GM10266 (cell line): ENCODE results near the gene ZNF181.
"Not testable (repeated sequence)": the region's sequence is repeated elsewhere in the genome, so short reads cannot be mapped to it uniquely, and the experiment has no call there.

Source experiments
- DNase-seq: peaks from one replicate; pipeline ENCODE4 v3.0.0; 2012; ENCODE audit errors: extremely low spot score
- TF ChIP-seq, protein P1 (sequence below): IDR thresholded peaks from 2 replicates; pipeline ENCODE4 v1.5.1; 2012; ENCODE audit warnings: mild to moderate bottlenecking, low read depth; ENCODE audit not compliant: control insufficient read depth, insufficient read depth; ENCODE audit errors: missing control alignments

Gene ZNF181

DNA sequence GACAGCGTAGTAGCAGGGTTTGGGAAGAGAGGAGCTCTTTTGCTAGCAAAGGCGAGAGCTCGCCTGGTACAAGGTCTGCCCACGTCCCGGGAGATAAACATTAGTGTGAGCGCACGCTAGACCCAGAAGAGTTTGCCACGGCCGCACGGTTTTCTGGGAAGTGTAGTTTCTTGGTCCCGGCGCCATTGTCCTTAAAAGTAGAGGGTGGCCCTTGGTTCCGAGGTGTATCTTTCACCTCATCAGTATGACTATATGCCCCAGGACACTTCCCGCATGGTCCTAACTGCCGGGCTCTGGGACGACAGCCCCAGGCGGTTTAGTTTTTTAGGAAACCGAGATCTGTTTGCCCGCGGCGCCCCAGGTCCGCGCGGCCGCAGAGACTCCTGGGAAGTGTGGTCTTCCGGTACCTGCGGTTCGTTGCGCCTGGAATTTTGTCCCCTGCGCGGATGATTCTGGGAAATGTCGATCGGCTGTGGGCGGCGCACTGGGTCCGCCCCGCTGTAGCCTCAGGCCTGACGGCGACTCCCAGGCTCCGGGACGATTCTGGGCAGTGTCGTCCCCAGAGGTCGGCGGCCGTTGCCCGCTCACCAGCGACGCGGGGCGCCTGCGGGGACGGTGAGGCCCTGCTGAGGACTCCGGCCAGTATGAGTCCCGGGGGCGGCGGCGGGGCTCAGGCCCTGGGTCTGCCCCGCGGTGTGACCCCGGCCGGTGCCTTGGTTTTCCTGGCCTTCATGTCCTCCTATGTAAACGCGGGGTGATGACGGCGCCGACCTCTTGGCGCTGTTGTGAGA, at the start of gene ZNF181:
TSS of gene ZNF181 (plus strand) at position 498 of the 791 bp plus-strand sequence. CDS start 795 bp downstream, outside the sequence.
- peak; percentile 81 for DNase-seq
- TF ChIP-seq, protein P1, sequence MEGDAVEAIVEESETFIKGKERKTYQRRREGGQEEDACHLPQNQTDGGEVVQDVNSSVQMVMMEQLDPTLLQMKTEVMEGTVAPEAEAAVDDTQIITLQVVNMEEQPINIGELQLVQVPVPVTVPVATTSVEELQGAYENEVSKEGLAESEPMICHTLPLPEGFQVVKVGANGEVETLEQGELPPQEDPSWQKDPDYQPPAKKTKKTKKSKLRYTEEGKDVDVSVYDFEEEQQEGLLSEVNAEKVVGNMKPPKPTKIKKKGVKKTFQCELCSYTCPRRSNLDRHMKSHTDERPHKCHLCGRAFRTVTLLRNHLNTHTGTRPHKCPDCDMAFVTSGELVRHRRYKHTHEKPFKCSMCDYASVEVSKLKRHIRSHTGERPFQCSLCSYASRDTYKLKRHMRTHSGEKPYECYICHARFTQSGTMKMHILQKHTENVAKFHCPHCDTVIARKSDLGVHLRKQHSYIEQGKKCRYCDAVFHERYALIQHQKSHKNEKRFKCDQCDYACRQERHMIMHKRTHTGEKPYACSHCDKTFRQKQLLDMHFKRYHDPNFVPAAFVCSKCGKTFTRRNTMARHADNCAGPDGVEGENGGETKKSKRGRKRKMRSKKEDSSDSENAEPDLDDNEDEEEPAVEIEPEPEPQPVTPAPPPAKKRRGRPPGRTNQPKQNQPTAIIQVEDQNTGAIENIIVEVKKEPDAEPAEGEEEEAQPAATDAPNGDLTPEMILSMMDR = no peak

DNA sequence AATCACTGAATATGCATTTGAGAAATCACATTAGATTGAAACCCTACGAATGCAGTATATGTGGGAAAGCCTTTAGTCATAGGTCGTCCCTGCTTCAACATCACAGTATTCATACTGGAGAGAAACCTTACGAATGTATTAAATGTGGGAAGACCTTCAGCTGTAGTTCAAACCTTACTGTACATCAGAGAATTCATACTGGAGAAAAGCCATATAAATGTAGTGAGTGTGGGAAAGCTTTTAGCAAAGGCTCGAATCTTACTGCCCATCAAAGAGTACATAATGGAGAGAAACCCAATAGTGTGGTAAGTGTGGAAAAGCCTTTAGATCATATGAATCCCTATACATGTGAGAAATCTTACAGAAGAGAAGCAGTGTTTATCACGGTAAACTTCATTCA, 48.8 kb upstream of the ZNF181 start:
- DNase-seq = not testable (repeated sequence)

DNA sequence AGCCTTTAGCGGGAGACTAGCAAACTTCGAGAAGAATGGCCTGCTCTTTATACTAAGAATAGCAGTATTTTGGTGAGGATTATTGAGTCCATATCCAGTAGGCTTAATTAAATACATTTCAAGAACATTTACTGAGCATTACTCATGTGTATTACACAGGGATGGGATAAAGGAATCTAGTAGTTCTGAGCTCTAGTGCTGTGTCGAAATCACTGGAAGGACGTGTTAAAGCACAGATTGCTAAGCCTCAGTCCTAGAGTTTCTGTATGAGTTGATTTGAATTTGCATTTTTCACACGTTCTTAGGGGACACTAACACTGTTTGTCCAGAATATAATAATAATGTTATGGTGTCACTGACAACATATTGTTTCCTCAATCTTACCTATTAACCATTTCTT, 47.6 kb upstream of the ZNF181 start:
- no peak for DNase-seq
- TF ChIP-seq, protein P1 = no peak

DNA sequence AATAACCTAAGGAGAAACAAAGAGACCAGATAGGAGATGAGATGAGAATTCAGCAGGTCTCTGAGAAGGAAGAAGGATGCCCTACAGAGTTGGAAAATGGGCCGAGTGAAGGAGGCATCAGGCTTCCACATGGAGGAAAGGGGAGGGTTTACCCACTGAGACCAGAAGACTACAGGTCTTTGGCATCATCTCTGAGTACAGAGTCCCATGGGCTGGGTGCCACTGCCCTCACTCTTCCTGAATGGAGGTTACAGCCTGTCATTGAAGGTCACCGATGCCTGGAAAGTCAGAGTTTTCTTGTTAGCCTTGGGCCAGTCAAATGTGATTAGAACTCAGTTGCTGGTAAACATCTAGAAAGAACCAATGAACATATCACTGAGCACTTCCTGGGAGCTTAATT, 46.7 kb upstream of the ZNF181 start:
- TF ChIP-seq, protein P1 = no peak
- no peak for DNase-seq

DNA sequence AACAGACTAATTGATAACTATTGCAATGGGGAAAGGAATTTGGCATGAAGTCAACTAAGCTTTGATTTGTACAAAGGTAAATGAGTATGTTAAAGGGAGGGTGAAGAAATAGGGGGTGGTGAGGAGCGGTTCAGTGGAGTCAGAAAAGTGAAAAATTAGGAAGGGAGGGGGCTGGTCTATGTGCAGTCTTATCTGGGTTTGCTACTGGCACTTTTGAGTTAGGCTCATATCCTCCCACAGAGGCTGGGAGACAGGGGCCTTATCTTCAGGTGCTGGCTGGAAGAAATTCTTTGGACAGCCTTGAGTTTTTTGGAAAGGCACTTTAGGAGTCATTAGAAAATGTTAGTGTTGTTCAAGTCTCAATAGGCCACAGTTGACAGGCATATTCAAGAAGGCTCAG, 45.5 kb upstream of the ZNF181 start:
- TF ChIP-seq, protein P1 = no peak
- DNase-seq = no peak

DNA sequence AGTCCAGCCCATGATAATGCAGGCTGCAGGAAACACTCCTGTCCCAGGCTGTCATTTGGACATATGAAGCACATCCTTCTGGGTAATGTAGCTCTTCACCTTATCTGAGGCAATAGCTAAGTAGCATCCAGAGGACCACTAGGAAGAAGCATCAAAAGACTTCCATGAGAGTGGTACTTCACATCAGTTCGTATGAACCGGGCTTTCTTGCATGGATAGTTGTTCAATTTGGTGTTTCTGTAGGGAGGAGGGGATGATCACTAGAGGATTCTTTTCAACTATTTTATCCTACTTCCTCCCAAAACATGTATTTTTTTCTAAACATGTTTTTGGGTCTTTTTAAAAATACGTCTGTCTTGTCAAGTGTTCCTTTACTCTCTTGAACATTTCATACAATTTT, 43.7 kb upstream of the ZNF181 start:
- DNase-seq = no peak
- TF ChIP-seq, protein P1 = no peak

DNA sequence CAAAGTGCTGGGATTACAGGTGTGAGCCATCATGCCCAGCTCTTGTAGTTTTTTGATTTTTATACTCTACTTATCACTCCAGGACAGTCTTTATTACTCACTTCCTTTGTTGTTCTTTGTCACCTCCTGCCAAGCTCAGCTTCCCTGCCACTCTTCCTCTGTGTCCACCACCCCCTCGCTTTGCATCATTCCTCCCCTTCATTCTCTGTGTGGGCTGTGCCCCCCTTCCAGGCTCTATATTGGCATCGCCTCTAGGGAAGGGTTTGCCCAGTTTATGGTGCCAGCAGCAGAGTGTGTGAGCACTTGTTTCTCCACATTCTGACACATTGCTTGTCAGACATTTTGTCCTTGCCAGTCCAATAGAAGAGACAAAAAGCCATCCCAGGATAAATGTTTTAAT, 41.5 kb upstream of the ZNF181 start:
- TF ChIP-seq, protein P1 = no peak
- DNase-seq = no peak

DNA sequence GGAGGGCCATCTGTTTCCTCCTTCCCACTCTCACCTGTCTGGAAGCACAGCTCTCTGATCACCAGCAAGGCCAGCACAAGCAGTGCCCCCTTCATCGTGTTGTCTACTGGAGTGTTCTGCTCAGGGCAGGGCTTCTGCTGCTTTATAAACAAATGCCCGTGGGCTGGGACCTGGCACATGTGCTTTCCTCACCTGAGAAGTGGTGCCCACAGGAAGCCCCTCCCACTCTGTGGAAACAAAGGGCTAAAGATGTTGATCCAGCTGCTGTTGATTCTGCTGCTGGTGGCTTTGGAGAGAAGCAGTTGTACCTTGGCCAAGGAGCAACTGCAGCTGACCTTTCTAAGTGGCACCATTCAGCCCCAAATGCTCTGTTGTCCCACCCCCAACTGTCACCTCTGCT, 26.4 kb upstream of the ZNF181 start:
- TF ChIP-seq, protein P1 = no peak
- DNase-seq = no peak
